Smooth muscle cell (in vitro differentiated cells): ENCODE measurements around the gene ELP6. TPM values are rescaled to one million over a fixed set of nuclear protein-coding genes. Genes with fewer than 3 reads are reported as not detected.
A peak's percentile ranks its signal among the peaks of the same experiment; 100 is the strongest.
"Not testable (repeated sequence)": the region's sequence is repeated elsewhere in the genome, so short reads cannot be mapped to it uniquely, and the experiment has no call there.

Experiments used
- DNase-seq: peaks from one replicate; lab custom pipeline; 2025; ENCODE audit not compliant: unreplicated experiment; lab: John Stamatoyannopoulos, UW
- H2AFZ ChIP-seq: fragments of 200-600 bp; sonication (generic); 2 replicates; pipeline ENCODE4 v1.6.0; 2016; ENCODE audit warnings: antibody characterized with exemption, low read depth, mild to moderate bottlenecking
- H3F3A ChIP-seq: fragments of 200-600 bp; sonication (generic); 2 replicates; pipeline ENCODE4 v1.6.0; 2017; ENCODE audit warnings: antibody characterized with exemption, low read depth
- H3K27ac ChIP-seq: fragments of 200-600 bp; sonication (generic); 2 replicates; pipeline ENCODE4 v1.5.1; 2016; ENCODE audit warnings: low read depth, mild to moderate bottlenecking
- H3K27me3 ChIP-seq: fragments of 200-600 bp; sonication (generic); 2 replicates; pipeline ENCODE4 v1.6.1; 2016; ENCODE audit warnings: low read depth, mild to moderate bottlenecking
- H3K36me3 ChIP-seq: fragments of 200-600 bp; sonication (generic); 2 replicates; pipeline ENCODE4 v1.5.1; 2016; ENCODE audit warnings: low read depth
- H3K4me1 ChIP-seq: fragments of 200-600 bp; sonication (generic); 2 replicates; pipeline ENCODE4 v1.5.1; 2016; ENCODE audit warnings: low read depth
- H3K4me2 ChIP-seq: fragments of 200-600 bp; sonication (generic); 2 replicates; pipeline ENCODE4 v1.6.0; 2016; ENCODE audit warnings: mild to moderate bottlenecking
- H3K4me3 ChIP-seq: fragments of 200-600 bp; sonication (generic); 2 replicates; pipeline ENCODE4 v1.5.1; 2016; ENCODE audit warnings: mild to moderate bottlenecking
- H3K79me2 ChIP-seq: fragments of 200-600 bp; sonication (generic); 2 replicates; pipeline ENCODE4 v1.6.0; 2016; ENCODE audit warnings: low read depth, mild to moderate bottlenecking
- H3K9ac ChIP-seq: fragments of 200-600 bp; sonication (generic); 2 replicates; pipeline ENCODE4 v1.6.0; 2016; ENCODE audit warnings: low read depth
- H3K9me3 ChIP-seq: fragments of 200-600 bp; sonication (generic); replicated peaks from 2 replicates; pipeline ENCODE4 v1.5.1; 2016; ENCODE audit warnings: low read depth
- H4K20me1 ChIP-seq: fragments of 200-600 bp; sonication (generic); 2 replicates; pipeline ENCODE4 v1.6.0; 2016; ENCODE audit warnings: low read depth
- WGBS: methylation state at CpG from one replicate; pipeline ENCODE4 v1.1.7; 2016; ENCODE audit warnings: low lambda C conversion rate; 5-methylcytosine and 5-hydroxymethylcytosine counted together
- polyA plus RNA-seq: library from polyadenylated mRNA; unstranded; fragments of >200 nt; fragmentation: Nextera tagmentation; extraction: Ambion mirVana; gene quantifications from 2 replicates; pipeline ENCODE4 v1.2.1, GENCODE V29; 2016
- total RNA-seq: library from RNA; depleted of rRNA; stranded (reverse); fragments of >200 nt; gene quantifications from 2 replicates; pipeline ENCODE4 v1.2.3, GENCODE V29; 2014
- TF ChIP-seq, protein P1 (sequence below): fragments of 200-600 bp; sonication (generic); IDR thresholded peaks from 2 replicates; pipeline ENCODE4 v1.5.1; 2017; ENCODE audit warnings: borderline replicate concordance, mild to moderate bottlenecking, antibody characterized with exemption; ENCODE audit not compliant: insufficient read depth, poor library complexity, severe bottlenecking

The ELP6 gene
- total and polyA plus RNA-seq, 2 experiments from 2014 or later = 25.5 to 41.5 TPM

DNA sequence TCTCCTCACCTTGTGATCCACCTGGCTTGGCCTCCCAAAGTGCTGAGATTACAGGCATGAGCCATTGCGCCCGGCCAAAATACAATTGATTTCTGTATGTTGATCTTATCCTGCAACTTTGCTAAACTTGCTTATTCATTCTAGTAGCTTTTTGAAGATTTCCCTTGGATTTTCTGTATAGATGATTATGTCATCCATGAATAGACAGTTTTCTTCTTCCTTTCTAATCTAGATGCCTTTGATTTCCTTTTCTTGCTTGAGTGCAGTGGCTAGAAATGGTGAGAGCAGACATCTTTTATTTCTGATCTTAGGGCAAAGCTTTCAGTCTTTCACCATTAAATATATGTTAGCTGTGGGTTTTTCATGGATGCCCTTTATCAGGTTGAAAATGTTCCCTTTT lies 4.4 kb upstream of the ELP6 start:
- Histone ChIP-seq H3K4me3 (no peak overlapping the region), H3F3A (peaks cover 4% of the 10 kb centered on the region), H4K20me1 (no peaks in the 10 kb centered on the region), H3K36me3 (no peaks in the 10 kb centered on the region), H3K4me1 (no peaks in the 10 kb centered on the region), H2AFZ (peak overlapping the region; percentile 27), H3K27me3 (no peaks in the 10 kb centered on the region), H3K27ac (no peak overlapping the region), H3K9ac (no peak overlapping the region), H3K79me2 (peaks cover 1% of the 10 kb centered on the region), H3K4me2 (no peak overlapping the region), H3K9me3 (no peaks in the 10 kb centered on the region)
- TF ChIP-seq, protein P1, sequence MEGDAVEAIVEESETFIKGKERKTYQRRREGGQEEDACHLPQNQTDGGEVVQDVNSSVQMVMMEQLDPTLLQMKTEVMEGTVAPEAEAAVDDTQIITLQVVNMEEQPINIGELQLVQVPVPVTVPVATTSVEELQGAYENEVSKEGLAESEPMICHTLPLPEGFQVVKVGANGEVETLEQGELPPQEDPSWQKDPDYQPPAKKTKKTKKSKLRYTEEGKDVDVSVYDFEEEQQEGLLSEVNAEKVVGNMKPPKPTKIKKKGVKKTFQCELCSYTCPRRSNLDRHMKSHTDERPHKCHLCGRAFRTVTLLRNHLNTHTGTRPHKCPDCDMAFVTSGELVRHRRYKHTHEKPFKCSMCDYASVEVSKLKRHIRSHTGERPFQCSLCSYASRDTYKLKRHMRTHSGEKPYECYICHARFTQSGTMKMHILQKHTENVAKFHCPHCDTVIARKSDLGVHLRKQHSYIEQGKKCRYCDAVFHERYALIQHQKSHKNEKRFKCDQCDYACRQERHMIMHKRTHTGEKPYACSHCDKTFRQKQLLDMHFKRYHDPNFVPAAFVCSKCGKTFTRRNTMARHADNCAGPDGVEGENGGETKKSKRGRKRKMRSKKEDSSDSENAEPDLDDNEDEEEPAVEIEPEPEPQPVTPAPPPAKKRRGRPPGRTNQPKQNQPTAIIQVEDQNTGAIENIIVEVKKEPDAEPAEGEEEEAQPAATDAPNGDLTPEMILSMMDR = no peak
- no peak for DNase-seq
- WGBS = 88% methylated on average over 2 of the region's 2 CpGs

DNA sequence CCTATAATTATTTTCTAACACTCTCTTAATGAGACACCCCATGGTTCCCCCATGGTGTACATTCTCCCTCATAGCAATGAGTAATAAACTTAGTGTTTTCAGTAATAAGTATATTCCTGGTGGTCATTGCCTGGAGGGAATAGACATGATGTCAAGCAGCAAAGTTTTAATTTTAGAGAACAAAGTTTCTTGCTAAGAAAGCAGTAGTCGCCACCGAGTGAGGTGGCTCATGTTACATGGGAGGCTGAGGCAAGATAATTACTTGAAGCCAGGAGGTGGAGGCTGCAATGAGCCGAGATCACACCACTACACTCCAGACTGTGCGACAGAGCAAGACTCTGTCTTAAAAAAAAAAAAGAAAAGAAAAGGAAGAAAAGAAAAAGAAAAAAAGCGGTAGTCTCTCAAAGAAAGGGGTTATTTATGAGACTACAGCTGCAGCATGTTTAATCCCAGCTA lies 2.4 kb upstream of the ELP6 start:
- H3K9me3 ChIP-seq = no peaks in the 10 kb centered on the region
- H3K27ac ChIP-seq = no peak overlapping the region
- H3K4me3 ChIP-seq = no peak overlapping the region
- 65% methylated on average over 5 of the region's 5 CpGs for WGBS
- no peak for DNase-seq
- H3K9ac ChIP-seq = no peak overlapping the region
- no peak overlapping the region for H3K4me2 ChIP-seq
- TF ChIP-seq, protein P1 = no peak
- H3K79me2 ChIP-seq = peaks cover 14% of the 10 kb centered on the region
- H3K36me3 ChIP-seq = no peaks in the 10 kb centered on the region
- H3K4me1 ChIP-seq = peaks cover 5% of the 10 kb centered on the region
- H2AFZ ChIP-seq = no peak overlapping the region
- no peaks in the 10 kb centered on the region for H4K20me1 ChIP-seq
- H3K27me3 ChIP-seq = no peaks in the 10 kb centered on the region
- H3F3A ChIP-seq = peaks cover 4% of the 10 kb centered on the region

DNA sequence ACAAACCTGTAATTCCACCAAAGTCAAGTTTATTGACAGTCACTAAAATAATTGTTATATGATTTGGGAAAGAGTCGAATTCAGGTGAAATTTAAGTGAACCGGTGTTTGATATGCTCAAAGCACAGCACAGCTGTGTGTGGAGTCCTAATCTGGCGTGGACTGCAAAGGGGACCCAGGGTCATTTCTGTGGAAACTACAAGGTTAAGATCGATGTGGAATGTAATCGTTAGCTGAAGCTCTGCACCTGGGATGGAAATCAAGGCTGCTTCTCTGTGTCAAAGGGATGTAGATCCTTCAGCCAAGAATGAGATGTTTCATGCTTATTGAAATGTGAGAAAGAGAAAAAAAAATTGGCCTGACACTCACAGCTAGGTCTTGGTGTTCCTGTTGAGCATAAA lies 1.6 kb upstream of the ELP6 start:
- Histone ChIP-seq H3K79me2 (peaks cover 14% of the 10 kb centered on the region), H3K27me3 (no peaks in the 10 kb centered on the region), H2AFZ (no peak overlapping the region), H3K27ac (no peak overlapping the region), H3K9ac (no peak overlapping the region), H3F3A (peaks cover 4% of the 10 kb centered on the region), H3K4me2 (no peak overlapping the region), H3K4me3 (no peak overlapping the region), H3K36me3 (no peaks in the 10 kb centered on the region), H3K9me3 (no peaks in the 10 kb centered on the region), H3K4me1 (peaks cover 5% of the 10 kb centered on the region), H4K20me1 (no peaks in the 10 kb centered on the region)
- no peak for DNase-seq
- TF ChIP-seq, protein P1 = no peak
- WGBS = 87% methylated on average over 5 of the region's 5 CpGs

DNA sequence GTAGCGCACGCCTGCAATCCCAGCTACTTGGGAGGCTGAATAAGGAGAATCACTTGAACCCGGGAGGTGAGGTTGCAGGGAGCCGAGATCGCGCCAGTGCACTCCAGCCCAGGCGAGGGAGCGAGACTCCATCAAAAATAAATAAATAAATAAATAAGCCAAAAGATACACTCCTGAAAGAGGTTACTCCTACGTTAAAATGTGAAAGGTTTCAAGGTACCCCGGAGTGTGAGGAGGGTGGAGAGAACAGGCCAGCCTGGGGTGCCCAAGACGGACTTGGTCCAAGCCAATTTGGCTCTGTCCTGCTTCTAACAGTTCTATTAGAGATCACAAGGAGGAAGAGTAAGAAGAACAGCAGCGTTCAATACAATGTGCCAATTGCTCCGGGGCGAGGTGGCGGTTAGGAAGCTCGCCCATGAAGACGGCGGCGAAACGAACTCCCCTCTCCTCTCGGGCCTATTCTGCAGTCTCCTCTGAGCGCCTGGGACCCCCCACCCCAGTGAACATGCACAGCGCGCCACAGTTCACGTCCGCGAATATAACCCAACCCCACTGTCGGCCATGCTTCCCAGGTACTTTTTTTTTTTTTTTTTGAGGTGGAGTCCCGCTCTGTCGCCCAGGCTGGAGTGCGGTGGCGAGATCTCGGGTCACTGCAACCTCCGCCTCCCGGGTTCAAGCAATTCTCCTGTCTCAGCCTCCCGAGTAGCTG lies 942 bp downstream of the ELP6 start:
- peaks cover 14% of the 10 kb centered on the region for H3K79me2 ChIP-seq
- H2AFZ ChIP-seq = peak overlapping the region; percentile 89
- no peaks in the 10 kb centered on the region for H3K9me3 ChIP-seq
- H3K4me1 ChIP-seq = peaks cover 5% of the 10 kb centered on the region
- H4K20me1 ChIP-seq = no peaks in the 10 kb centered on the region
- peaks cover 4% of the 10 kb centered on the region for H3F3A ChIP-seq
- TF ChIP-seq, protein P1 = no peak
- H3K27ac ChIP-seq = peak overlapping the region; percentile 86
- H3K36me3 ChIP-seq = no peaks in the 10 kb centered on the region
- 22% methylated on average over 35 of the region's 36 CpGs for WGBS
- DNase-seq = no peak
- peak overlapping the region; percentile 54 for H3K9ac ChIP-seq
- peak overlapping the region; percentile 98 for H3K4me2 ChIP-seq
- no peaks in the 10 kb centered on the region for H3K27me3 ChIP-seq
- peak overlapping the region; percentile 81 for H3K4me3 ChIP-seq

DNA sequence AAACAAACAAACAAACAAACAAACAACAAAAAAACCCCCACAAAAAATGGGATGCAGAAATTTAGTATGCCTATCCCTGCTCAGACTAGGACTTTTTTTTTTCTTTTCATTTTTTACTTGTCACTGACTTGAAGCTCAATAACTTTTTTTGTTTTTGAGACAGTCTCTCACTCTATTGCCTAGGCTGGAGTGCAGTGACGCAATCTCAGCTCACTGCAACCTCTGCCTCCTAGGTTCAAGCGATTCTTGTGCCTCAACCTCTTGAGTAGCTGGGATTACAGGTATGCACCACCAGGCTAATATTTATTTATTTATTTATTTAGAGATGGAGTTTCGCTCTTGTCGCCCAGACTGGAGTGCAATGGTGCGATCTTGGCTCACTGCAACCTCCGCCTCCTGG lies 8.2 kb downstream of the ELP6 start:
- H3K4me3 ChIP-seq, H3K36me3 ChIP-seq, DNase-seq, H3K27ac ChIP-seq, H3F3A ChIP-seq, H3K4me1 ChIP-seq, H3K27me3 ChIP-seq, H2AFZ ChIP-seq, H3K79me2 ChIP-seq, H3K9me3 ChIP-seq, H3K9ac ChIP-seq, H4K20me1 ChIP-seq, H3K4me2 ChIP-seq: not testable (repeated sequence)
- WGBS = 95% methylated on average over 6 of the region's 6 CpGs
